Muscle of leg (tissue), 16 donors: ENCODE results near the gene FOXL1. TPM values are rescaled to one million over a fixed set of nuclear protein-coding genes. Genes with fewer than 3 reads are reported as not detected.

Experiments used
- DNase-seq: peaks from one replicate; pipeline ENCODE4 v3.0.0; 2013
- H3K27ac ChIP-seq: one replicate; pipeline ENCODE4 v1.5.1; 2013; ENCODE audit warnings: mild to moderate bottlenecking, low read length, control low read depth
- H3K27me3 ChIP-seq: one replicate; pipeline ENCODE4 v1.6.1; 2013; ENCODE audit warnings: low read length; ENCODE audit not compliant: control insufficient read depth, insufficient read depth
- H3K36me3 ChIP-seq: one replicate; pipeline ENCODE4 v1.6.1; 2013; ENCODE audit warnings: low read length; ENCODE audit not compliant: control insufficient read depth, insufficient read depth
- H3K4me1 ChIP-seq: one replicate; pipeline ENCODE4 v1.6.1; 2013; ENCODE audit warnings: low read length; ENCODE audit not compliant: control insufficient read depth, insufficient read depth
- H3K4me3 ChIP-seq: one replicate; pipeline ENCODE4 v1.5.1; 2013; ENCODE audit warnings: low read length, control low read depth
- H3K9me3 ChIP-seq: replicated peaks from 2 replicates; pipeline ENCODE4 v1.6.1; 2013; ENCODE audit warnings: low read depth, low read length; ENCODE audit not compliant: control insufficient read depth
- WGBS: methylation state at CpG from one replicate; pipeline ENCODE4 v1.1.5; 2013; ENCODE audit warnings: missing lambda C conversion rate; ENCODE audit not compliant: insufficient coverage; 5-methylcytosine and 5-hydroxymethylcytosine counted together
- long read RNA-seq, 11 donors: transcript quantifications; one replicate each; lab custom pipeline, GENCODE V29; 2026
- polyA plus RNA-seq, 8 donors: library from polyadenylated mRNA; unstranded; fragments of 120-200 nt; gene quantifications; one replicate each; pipeline versions ENCODE4 v1.2.1 to v1.2.3, GENCODE V29; 2013; ENCODE audit warnings: inconsistent platforms in 1 of 8, low replicate concordance in 1 of 8; ENCODE audit not compliant: insufficient read length in 8 of 8, insufficient read depth in 1 of 8
- total RNA-seq: library from RNA; stranded (reverse); fragments of 120-200 nt; gene quantifications from one replicate; pipeline ENCODE4 v1.2.4, GENCODE V29; 2013

The FOXL1 gene
- total RNA-seq (0.40 TPM), polyA plus RNA-seq (under 1 TPM; 0.19 to 0.82 (median 0.41) TPM)
- long read RNA-seq, donor 1: 0 reads
- long read RNA-seq, donor 2: 0 reads
- long read RNA-seq, donor 3: 0 reads
- long read RNA-seq, donor 4: 0 reads
- long read RNA-seq, donor 5, partial matches to known transcripts: 0 of 2 reads
- long read RNA-seq, donor 5, other reads (novel, unspliced or antisense): 0 of 2 reads
- long read RNA-seq, donor 6: 0 reads
- long read RNA-seq, donor 7: 0 reads
- long read RNA-seq, donor 8, partial matches to known transcripts: 0 of 1 reads
- long read RNA-seq, donor 8, other reads (novel, unspliced or antisense): 0 of 1 reads
- long read RNA-seq, donor 9: 0 reads
- long read RNA-seq, donor 10: 0 reads
- long read RNA-seq, donor 11, partial matches to known transcripts: 0 of 1 reads
- long read RNA-seq, donor 11, other reads (novel, unspliced or antisense): 0 of 1 reads

- Histone ChIP-seq H3K27me3 (peaks cover 82% of the 10 kb centered on the region), H3K4me3 (no peak within 1 kb of the TSS), H3K9me3 (no peaks in the 10 kb centered on the region), H3K27ac (no peak within 1 kb of the TSS), H3K36me3 (no peaks in the 10 kb centered on the region), H3K4me1 (peaks cover 16% of the 10 kb centered on the region)
- peak; percentile 41 for DNase-seq
- 17% methylated on average over 4 of the region's 13 CpGs for WGBS
Measured at GRCh38 chr16:86578061-86578599, at the start of gene FOXL1. Gene FOXL1, plus strand, starts transcription at chr16:86578549. Its CDS starts 175 bp downstream, at chr16:86578724.

GRCh38 chr16:86529160-86529559 is 49.2 kb upstream of the FOXL1 start:
- Histone ChIP-seq H3K36me3 (peaks cover 4% of the 10 kb centered on the region), H3K4me3 (no peak overlapping the region), H3K27ac (no peak overlapping the region), H3K4me1 (peaks cover 10% of the 10 kb centered on the region), H3K27me3 (peaks cover 33% of the 10 kb centered on the region), H3K9me3 (no peaks in the 10 kb centered on the region)
- 90% methylated on average over 8 of the region's 8 CpGs for WGBS
- no peak for DNase-seq

- DNase-seq: no peak
- WGBS: 43% methylated on average over 20 of the region's 31 CpGs
- H3K4me3 ChIP-seq: no peak overlapping the region
- no peaks in the 10 kb centered on the region for H3K9me3 ChIP-seq
- H3K27me3 ChIP-seq: peaks cover 21% of the 10 kb centered on the region
- H3K36me3 ChIP-seq: peaks cover 7% of the 10 kb centered on the region
- peaks cover 10% of the 10 kb centered on the region for H3K4me1 ChIP-seq
- H3K27ac ChIP-seq: peak overlapping the region; percentile 75
Measured at GRCh38 chr16:86530251-86531190, 47.8 kb upstream of the FOXL1 start.

GRCh38 chr16:86531191-86531545 is 47.2 kb upstream of the FOXL1 start:
- Histone ChIP-seq H3K27me3 (peaks cover 15% of the 10 kb centered on the region), H3K4me1 (peaks cover 10% of the 10 kb centered on the region), H3K4me3 (no peak overlapping the region), H3K9me3 (no peaks in the 10 kb centered on the region), H3K27ac (no peak overlapping the region), H3K36me3 (peaks cover 8% of the 10 kb centered on the region)
- WGBS: 56% methylated on average over 4 of the region's 7 CpGs
- peak; percentile 87 for DNase-seq

GRCh38 chr16:86531641-86532525 is 46.5 kb upstream of the FOXL1 start:
- Histone ChIP-seq H3K9me3 (no peaks in the 10 kb centered on the region), H3K4me1 (peaks cover 10% of the 10 kb centered on the region), H3K36me3 (peaks cover 15% of the 10 kb centered on the region), H3K27ac (no peak overlapping the region), H3K4me3 (no peak overlapping the region), H3K27me3 (peaks cover 8% of the 10 kb centered on the region)
- no peak for DNase-seq
- 85% methylated on average over 48 of the region's 49 CpGs for WGBS

GRCh38 chr16:86532526-86532815 is 45.9 kb upstream of the FOXL1 start:
- Histone ChIP-seq H3K4me3 (no peak overlapping the region), H3K27me3 (peaks cover 6% of the 10 kb centered on the region), H3K4me1 (peaks cover 10% of the 10 kb centered on the region), H3K9me3 (no peaks in the 10 kb centered on the region), H3K27ac (no peak overlapping the region), H3K36me3 (peaks cover 16% of the 10 kb centered on the region)
- no peak for DNase-seq
- WGBS: 83% methylated on average over 2 of the region's 7 CpGs

- Histone ChIP-seq H3K4me1 (peaks cover 10% of the 10 kb centered on the region), H3K36me3 (peaks cover 22% of the 10 kb centered on the region), H3K9me3 (no peaks in the 10 kb centered on the region), H3K4me3 (no peak overlapping the region), H3K27ac (no peak overlapping the region), H3K27me3 (peaks cover 3% of the 10 kb centered on the region)
- WGBS: 91% methylated on average over 7 of the region's 8 CpGs
- DNase-seq: no peak
Measured at GRCh38 chr16:86533076-86533475, 45.3 kb upstream of the FOXL1 start.

GRCh38 chr16:86533767-86534351 is 44.5 kb upstream of the FOXL1 start:
- Histone ChIP-seq H3K36me3 (peaks cover 30% of the 10 kb centered on the region), H3K27me3 (no peaks in the 10 kb centered on the region), H3K4me3 (no peak overlapping the region), H3K9me3 (no peaks in the 10 kb centered on the region), H3K4me1 (peaks cover 10% of the 10 kb centered on the region), H3K27ac (no peak overlapping the region)
- 91% methylated on average over 8 of the region's 8 CpGs for WGBS
- DNase-seq: no peak
